Femur (tissue), 1 donor: ENCODE measurements around the gene MARK3.
A peak's percentile ranks its signal among the peaks of the same experiment; 100 is the strongest.

Source experiments
- DNase-seq: peaks from one replicate; pipeline ENCODE4 v3.0.0-alpha.2; 2017

MARK3 gene

DNA sequence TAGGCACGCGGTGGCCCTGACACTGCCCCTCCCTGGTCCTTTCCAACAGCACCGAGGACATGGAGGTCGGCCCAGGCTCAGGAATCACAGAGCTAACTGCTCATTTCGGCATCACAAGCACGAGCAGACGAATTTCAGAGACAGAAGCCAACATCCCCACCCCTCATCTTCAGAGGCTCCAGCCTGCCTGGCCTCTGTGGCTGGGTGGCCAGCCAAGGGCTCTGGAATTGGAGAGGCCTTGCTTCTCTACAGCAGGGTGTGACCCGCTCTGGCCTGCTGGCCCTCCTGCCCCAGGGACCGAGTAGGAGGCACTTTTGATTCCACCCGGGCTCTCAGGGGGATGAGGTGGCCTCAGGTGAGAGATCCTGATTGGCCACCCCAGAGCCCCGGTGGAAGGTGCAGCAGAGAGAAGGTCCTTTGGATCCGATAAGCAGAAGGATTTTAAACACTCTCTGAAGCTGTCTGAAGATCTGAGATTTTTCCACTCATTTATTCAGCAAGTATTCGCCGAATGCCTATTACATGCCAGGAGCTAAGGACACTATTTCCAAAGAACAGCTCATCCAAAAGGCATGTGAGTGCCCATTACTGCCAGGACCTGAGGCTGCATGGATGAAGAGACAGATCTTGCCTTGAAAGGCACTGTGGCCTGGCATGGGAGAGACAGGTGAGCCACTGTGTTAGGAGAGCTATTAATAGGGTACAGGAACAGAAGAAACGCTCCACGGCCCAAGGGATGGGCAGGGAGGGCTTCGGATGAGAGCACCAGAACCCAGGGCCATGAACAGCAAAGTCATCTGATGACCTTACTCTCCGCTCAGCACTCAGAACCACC lies 167.0 kb downstream of the MARK3 start:
- DNase-seq, result peak; percentile 86

DNA sequence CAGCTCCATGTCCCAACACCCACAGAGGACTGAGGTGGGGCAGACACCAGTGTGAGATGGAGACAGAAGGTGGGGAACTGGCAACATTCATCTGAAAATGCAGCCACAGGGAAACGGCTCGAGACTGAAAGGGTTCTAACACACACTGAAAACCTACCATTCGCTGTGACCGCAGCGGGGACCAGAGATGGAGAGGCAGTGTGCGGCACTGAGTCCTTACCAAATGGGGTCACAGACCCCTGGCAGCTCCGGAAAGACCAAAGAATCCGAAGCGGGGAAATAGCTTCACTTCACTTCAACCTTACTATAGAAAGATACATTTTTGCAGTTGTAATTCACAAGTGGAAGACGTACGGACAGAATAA lies 167.6 kb downstream of the MARK3 start:
- no peak for DNase-seq
